Measurements from ENCODE around the gene BCAS3.

DNA sequence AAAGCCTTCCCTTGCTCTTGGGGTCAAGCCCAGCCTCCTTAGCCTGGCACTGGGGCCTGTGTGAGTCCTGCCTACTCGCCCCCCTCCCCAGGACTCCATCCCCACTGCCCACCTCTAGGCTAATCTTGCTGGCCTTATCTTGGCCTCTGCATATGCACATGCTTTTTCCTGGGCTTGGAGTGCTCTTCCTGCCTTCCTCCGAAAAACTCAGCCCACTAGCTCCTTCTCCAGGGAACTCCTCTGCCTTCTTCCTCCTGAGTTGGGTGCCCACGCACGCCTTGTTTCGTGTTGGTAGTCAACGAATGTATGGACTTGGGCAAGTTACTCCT is 738.5 kb downstream of the BCAS3 start:
- no peak for TF ChIP-seq CEBPB (IDR thresholded peaks at IDR 0.05; ENCODE audit: low read depth)
- TF ChIP-seq, protein P1, sequence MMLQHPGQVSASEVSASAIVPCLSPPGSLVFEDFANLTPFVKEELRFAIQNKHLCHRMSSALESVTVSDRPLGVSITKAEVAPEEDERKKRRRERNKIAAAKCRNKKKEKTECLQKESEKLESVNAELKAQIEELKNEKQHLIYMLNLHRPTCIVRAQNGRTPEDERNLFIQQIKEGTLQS (IDR thresholded peaks at IDR 0.05), result no peak

Measured in HCT116 (cell line).